Globus pallidus (tissue), 1 donor: ENCODE measurements around the gene FARP1.

Experiments used
- DNase-seq: peaks from one replicate; pipeline ENCODE4 v3.0.0-alpha.2; 2015; ENCODE audit warnings: low spot score

The FARP1 gene

DNA sequence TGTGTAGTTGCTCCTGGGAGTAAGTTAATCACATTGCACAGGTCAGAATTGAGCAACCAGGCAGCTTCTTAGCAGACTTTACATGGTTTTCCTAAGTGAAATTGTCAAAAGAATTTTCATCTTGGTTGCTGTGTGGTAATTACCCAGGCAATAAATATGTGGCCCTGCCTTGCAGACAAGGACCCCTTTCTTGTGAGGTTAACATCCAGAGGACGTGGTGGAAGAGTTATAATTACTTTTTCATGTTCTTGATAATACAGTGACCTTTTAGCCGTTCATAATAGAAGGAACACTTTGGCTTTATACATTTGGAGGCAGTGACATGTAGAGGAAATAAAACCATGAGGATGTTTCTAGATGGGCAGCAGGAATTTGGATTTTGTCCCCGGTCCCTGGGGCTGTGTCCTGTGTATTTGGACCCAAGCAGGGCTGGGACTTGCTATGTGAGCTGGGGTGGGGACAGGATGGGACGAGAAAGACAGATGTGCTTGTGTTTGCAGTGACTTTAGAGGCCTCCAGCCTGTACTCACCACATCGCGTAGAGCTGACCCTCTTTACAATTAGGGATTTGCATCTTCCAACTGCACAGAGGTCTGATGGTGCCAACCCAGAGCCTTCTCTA, 277.8 kb downstream of the FARP1 start:
- no peak for DNase-seq

DNA sequence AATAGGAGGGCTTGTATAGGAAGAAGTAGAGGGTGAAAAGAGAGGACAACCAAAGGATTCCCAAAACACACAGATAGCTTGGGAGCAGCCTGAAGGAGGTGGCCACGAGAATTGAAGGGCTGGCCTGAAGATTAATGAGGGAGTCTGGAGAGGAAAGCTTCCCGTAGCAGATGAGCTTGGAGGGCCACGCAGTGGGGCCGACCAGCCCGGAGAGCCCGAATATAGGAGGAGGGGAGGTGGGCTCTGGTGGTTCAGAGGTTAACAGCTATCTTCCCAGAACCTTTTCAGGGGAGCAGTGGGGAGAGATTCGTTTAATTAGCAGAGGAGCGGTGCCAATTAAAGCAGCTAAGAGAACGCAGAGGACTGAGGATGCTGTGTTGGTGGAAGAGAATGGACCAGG, 279.2 kb downstream of the FARP1 start:
- DNase-seq, result no peak

DNA sequence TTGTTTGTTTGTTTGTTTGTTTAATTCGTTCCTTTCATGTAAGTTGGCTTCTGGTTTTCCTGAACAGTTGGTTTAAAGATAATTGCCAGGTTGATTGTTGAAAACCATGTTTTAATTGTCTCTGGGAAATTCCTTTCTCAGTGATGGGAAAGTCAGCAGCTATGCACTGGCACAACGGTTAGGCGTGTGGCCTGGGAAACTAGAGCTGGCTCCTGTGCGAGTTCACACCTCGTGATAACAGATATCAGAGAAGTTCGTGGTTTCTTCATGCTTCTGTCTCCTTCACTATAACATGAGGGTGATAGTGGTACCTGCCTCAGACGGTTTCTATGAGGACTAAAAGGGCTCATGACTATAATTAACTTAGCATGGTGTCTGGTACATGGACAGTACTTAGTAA, 280.5 kb downstream of the FARP1 start:
- DNase-seq, result no peak

DNA sequence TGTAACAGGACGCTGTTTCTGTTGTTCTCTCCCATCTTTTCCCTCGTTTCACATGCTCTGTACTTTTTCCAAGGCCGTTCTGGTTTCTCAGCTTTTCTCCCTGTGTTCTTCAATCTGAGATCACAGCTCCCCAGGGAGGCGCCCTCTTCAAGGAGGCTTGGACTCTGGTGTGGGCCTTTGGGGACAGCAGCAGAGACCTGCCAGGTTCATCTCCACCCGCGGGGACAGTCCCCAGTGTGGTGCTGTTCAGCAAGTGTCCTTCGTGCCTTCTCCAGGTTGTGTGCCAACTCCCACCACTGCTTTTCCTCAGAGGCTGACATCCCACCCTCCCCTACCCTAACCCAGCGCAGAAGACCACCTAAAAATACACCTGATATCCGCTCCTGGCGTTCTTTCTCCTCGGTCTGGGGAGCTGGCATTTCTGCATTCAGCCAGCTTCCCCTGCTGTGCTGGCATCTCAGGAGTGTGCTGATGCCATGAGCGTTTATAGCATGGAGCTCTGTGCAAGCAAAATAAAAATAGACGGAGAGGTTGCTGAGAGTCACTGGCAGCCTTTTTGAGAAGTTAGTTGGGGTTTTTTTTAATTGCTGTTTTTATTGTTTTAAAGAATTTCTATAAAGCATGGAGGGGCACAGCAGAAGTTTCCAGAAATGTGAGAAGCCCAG, 284.6 kb downstream of the FARP1 start:
- no peak for DNase-seq

DNA sequence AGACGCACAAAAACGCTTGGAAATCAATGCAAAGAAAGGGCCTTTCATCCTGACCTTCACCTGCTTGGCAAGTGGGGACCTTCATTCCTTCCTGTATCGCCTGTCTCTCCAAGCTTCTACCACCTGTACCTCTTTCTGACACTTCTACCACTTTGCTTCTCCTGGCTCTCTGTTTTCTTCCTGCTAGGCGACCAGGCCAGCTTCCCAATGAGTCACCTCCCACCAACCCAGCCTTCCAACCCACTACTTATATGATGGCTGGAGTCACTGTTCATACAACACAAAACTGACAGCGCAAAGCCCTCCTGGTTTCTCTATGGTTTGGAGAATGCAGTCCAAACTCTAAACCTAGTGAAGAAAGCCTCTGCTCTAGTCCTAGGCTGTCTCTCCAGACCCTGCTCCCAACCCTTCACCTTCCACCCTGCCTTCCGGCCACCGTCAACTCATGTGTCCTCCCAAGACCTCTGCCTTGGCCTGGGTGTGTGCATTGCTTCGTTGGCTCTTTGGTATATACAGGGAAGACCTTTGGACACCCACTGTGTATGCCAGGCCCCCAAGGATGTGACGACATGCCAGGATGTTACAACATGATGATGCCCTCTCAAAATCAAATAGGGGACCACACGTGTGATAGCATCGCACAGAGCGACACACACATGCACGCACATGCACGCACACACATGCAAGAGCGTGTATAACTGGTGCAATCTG, 285.5 kb downstream of the FARP1 start:
- DNase-seq, result no peak

DNA sequence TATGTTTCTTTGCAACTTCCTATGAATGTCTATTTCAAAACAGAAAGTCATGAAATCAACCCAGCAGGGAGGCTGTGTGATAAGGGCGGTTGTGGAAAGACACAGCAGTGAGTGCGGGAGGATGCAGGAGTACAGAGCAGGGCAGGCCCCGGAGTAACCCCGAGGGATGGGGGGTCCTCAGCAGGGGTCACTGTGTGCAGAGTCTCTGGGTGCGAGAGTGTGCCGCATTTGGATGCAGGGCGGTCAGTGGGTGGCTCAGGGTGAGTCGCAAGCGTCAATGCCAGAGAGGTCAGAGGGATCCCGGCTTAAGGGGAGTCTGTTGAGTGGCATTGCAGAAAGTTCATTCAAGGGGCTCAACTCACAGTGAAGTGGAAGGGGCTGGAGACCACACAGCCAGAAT, 286.2 kb downstream of the FARP1 start:
- DNase-seq, result no peak

DNA sequence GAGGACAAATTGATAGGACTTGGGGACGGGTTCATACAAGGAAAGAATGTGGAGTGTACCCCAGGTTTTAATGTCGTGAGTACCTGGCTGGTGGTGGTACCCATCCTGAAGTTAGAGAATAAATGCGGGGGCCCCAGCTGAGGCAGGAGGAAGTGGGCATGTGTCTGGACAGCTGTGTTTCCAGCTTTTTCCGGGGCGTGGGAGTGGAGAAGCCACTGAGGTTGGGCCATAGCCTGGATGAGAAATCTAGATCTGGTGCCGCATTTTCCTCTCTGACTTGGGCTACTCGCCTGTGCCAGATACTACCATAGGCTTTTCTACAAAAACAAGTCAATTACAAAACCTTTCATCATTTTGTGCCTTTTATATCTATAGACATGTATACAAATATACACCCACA, 286.6 kb downstream of the FARP1 start:
- DNase-seq, result no peak

DNA sequence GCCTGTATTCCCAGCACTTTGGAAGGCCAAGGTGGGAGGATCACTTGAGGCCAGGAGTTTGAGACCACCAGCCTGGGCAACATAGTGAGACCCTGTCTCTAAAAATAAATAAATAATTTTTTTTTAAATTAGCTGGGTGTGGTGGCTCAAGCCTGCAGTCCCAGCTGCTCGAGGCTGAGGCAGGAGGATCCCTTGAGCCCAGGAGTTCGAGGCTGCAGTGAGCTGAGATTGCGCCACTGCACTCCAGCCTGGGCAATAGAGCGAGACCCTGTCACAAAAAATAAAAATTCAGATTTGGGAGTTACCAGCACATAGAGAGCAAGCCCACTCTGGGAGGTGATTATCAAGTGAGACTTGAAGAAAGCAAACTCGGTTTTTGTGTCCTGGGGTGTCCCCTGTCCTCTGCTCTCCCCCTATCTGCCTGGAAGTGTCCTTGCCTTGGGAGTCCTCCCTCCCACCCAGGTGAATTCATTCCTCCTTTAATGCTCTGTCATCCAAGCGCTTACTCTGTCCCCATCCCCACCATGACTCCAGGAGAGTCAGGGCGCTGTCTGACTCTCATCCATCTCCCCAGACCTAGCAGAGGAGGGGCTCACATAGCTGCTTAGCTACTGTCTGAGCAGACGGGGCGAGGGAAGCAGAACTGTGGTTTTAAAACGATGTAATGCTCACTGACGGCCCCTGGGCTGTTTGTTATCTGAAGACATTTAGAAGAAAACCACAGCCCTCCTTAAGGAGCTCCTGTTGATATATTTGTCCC, 287.3 kb downstream of the FARP1 start:
- DNase-seq, result no peak

DNA sequence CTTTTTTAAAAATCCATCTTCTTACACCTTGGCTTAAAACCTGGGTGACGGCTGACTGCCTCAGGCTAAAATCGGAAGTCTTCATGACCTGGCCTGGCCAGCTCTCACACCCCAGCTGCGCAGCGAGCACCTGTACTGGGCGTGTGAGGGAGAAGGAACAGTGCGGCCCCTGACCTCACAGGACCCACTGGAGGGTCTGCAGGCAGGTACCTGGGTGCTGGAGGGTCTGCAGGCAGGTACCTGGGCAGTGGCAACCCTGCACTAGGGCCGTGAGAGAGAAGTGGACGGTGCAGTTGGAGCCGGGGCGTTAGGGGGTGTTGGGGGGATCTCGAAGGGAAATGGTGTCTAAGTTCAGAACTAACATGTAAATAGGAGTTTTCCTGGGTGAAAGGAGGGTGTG, 289.7 kb downstream of the FARP1 start:
- no peak for DNase-seq

DNA sequence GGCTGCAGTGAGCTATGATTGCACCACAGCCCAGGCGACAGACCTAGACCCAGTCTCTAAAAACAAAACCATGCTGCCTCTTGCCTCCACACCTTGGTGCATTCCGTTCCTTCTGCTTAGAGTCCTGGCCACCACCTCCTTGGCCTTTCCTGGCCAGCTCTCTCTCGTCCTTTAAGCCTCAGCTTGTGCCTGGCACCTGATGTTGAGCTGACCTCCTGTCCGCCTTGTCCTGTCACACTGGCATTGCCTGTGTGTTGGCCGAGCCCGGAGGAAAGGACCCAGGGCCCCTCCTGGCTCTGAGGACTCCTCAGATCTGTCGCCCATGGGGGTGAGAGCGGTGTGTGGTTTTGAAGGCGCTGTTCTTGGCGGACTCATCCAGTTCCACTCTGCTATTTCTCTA, 290.8 kb downstream of the FARP1 start:
- no peak for DNase-seq

DNA sequence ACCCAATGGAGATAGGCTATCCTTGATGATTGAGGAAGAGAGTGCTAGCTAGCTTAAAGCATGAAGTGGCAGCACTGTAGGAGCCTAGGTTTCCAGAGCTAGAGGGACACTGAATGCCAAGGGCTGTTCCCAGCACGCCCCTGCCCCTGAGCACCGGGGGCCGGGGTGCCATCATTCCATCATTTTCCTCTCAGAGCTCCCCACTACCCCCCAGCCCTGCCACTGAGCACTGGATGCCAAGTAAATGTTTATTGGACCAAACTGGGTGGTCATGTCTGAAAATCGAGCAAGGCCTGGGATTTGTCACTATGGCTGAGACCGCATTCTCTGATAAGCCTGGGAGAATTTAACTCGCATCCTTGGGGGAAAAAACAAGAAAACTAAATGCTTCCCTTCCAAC, 291.2 kb downstream of the FARP1 start:
- no peak for DNase-seq

DNA sequence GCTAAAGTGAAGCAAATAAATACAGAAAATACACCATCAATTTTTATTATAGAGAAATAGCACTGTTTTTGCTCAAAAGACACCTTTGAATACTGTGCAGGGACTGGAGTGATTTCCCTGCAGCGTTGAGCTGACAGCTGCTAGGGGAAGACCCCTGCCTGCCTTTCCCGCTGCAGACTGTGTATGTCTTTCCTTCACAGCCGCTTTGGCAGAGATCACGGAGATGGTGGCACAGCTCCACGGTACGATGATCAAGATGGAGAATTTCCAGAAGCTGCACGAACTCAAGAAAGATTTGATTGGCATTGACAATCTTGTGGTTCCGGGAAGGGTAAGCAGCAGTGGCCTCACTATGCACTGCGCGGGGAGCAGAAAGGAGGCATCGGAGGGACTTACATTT, 292.5 kb downstream of the FARP1 start:
- DNase-seq, result no peak

DNA sequence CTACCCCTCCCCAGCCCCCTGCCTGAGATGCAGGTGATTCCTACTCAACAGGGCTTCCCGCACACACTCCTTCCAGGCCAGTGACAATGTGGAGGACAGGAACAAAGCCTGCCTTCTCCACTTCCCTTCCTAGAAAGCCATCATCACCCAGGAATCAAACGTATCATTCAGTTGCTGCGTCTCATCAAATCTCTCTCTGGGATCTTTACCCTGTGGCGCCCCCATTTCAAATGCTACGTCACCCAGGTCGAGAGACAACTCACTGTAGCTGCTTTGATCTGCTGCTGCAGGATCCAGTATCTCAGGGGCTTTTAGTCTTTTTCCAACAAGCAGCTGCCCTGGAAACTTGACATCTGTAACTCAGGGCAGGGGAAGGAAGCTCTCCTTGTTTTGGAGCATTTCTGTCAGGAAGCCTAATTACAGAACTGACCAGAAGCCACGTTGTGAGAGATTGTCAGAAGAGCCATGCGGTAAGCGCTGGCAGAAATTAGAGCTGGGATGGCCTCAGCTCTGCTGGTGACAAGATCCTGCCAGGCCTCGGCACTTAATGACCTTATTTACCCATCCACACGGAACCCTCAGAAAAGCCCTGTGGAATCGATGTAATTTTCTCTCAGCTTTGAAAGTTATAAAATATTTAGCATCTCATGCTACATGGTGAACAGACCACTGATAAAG, 293.5 kb downstream of the FARP1 start:
- no peak for DNase-seq

DNA sequence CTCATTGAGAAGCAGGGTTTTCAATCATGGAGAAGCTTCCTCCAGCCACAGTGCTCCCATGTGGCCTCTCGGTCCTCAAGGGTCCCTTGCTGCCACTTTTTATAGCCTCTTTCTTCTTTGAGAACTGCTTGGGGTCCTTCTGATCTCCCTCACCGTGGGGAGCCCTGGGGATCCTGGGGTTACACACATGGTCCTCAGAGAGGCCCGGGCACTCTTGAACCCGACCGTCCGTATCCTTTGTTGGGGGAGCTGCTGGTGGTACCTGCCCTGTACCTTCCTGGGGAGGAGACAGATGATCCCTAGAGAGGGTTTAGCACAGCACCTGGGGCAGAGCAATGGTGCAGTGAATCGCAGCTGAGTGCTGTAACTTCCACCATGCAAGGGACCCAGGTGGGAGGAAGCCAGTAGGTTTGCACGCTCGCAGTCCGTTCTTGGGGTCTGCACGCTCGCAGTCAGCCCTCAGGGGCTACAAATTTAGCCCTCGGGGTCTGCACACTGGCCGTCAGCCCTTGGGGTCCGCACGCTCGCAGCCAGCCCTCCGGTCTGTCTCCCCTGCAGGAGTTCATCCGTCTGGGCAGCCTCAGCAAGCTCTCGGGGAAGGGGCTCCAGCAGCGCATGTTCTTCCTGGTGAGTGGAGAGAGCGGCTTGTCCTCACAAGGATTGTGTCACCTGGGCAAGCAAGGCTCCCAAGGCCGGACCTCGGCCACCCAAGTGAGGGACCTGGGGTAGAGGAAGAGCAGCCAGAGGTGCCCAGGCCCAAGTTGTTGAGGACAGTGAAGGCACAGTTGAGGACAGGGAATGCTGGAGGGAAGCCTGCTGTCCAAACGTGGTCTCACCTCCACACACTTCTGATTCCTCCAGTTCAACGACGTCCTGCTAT, 295.6 kb downstream of the FARP1 start:
- no peak for DNase-seq

DNA sequence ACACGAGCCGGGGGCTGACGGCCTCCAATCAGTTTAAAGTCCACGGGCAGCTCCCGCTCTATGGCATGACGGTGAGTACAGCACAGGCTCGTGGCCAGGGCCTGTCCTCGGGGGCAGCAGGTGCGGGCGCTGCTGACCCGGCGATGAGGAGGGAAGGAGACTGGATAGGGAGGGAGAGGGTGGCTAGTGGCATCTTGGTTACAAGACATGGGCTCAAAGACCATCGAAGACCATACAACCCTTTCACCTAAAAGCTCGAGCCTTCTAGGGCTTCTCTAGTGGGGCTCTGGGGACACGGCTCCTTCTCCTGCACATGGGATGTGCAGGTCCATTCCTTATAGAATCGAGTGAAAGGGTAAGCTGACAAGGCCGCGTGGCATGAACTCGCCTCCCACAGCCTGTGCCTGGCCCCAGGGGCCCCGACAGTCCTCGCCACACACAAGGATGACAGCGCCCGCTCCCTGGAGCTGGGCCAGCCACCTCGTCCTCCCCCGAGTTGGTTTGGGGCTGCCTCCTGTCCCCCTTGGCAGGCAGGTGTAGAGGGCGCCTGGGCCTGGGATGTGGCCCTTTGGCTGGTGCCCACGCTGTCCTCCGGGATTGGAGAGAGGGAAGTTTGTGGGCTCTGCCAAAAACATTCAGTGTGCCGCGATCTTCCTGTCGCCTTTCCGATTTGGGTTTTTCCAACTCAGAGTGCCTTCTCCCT, 296.4 kb downstream of the FARP1 start:
- no peak for DNase-seq

DNA sequence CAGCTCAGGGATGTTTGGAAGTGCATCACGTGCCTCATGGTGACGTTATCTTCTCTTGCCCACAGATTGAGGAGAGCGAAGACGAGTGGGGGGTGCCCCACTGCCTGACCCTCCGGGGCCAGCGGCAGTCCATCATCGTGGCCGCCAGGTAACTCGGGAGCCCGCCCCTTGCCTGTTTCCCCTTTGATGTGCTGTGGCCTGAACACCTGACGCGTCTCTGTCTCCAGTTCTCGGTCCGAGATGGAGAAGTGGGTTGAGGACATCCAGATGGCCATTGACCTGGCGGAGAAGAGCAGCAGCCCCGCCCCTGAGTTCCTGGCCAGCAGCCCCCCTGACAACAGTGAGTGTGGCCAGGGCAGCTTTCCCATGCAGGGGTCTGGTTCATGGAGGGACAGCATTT, 297.0 kb downstream of the FARP1 start:
- DNase-seq, result no peak

DNA sequence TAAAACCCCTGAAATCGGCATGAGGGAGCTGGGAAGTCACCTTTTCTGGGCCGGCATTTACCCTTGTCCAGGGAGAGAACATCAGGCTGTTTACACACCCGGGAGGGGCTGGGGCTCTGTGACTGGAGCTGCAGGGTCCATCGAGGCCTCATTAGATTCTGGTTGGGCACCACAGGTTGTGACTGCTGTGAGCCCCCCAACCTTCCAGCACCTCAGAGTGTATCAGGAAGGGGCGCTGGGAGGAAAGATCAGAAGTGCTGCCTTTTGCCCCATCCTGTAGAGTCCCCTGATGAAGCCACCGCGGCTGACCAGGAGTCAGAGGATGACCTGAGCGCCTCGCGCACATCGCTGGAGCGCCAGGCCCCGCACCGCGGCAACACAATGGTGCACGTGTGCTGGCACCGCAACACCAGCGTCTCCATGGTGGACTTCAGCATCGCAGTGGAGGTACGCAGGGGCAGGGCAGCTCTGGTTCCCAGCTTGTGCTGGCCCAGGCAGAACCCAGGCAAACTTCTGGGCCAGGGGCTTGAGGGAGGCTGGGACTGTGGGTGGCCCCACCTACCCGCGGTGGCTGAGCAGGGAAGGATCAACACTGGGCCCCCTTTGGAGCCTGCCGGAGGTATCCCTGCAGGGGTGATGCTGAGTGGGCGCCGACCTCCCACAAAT, 297.6 kb downstream of the FARP1 start:
- DNase-seq, result no peak

DNA sequence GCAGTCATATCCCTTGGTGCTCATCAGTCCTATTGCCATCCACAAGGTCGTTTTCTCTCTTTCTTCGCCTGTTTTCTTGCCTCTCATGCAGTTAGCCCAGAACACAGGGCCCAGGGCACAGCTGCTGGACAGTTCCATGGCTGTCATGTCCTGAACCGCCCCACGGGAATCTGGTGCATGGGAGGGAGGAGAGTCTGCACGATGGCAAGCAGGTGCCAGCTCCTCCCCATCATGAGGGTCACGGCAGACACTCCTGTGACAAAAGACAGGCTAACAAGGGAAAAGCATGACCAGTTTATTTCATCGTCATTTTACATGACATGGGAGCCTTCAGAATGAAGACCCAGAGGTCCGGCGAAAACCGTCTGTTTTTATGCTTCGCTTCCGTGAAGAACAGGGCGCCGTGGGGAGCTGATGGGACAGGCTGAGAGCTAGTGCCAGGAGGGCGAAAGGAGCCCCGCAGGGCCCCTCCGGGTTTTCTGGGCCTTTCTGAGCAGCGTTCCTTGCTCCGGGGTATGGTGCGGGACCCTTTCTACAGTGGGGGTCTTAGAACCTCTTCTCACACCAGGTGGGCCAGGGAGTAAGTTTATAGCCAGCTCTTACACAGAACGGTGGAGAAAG, 298.3 kb downstream of the FARP1 start:
- no peak for DNase-seq

DNA sequence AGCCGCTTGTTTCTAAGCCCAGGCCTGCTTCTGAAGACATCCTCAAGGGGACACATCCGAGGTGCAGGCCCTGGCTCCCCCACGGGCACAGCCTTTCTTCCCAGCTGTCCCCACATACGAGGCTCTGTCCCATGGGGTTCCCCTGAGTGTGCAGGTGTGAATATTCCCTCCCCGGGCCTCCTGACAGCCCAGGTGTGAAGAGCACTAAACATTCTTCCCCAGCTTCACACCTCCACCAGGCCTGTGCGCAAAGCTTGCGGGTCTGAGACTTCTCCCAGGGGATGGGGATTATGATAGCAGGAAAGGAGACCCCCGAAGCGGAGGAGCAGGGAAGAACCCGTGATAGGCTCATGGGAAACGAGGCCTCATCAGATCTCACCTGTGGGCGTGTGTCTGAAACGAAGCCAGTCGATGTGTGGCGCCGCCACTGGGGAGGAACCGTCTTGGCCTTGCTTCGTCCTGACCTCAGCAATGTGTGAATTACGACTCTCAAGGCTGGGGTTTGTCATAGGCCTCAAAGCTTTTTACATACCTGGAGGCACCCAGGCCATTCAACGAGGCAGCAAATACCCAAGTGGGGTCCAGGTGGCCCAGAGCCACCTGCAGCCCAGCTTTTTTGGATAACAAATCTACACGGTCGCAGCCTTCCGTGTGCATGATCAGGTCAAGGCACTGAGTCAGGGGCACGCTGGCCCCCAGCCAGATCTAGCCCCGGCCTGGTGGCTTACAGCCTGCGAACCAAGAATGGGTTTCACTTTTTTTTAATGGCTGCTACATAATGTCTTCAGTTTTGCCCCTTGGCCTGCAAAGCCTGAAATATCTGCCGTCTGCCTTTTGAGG, 299.7 kb downstream of the FARP1 start:
- DNase-seq, result no peak
